Tibial nerve (tissue), 3 donors: ENCODE measurements around the gene ZFR.

Source experiments
- POLR2A ChIP-seq, 2 donors: fragments of 450-650 bp; IDR thresholded peaks; one replicate each; pipeline ENCODE4 v1.6.1; 2017; ENCODE audit warnings: antibody characterized with exemption in 2 of 2, mild to moderate bottlenecking in 2 of 2, moderate library complexity in 2 of 2
- TF ChIP-seq, protein P1 (sequence below), 5 experiments: fragments of 200-600 bp in 3 of 5; fragments of 450-650 bp in 2 of 5; sonication (generic) in 3 of 5; IDR thresholded peaks; one replicate each; pipeline ENCODE4 v1.5.1; 2016 to 2019; ENCODE audit warnings: antibody characterized with exemption in 5 of 5, mild to moderate bottlenecking in 3 of 5, moderate library complexity in 2 of 5

DNA sequence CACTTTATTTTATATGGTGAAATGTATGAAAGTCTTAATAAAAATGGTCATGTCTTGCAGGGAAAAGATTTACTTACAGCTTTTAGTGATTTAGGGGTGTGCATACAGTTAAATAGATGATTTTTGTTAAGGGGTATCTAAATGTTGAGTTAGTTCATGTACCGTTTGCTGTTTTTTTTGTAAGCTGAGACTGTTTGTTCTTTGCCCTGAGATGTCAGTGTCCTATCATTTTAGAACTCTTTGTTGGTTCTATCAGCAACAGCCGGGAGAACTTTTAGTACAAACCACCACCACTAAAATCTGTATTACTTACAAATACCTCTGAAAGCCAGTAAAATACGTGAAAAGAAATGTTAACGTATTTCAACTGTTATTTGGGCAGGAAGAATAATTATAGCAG lies 75.5 kb downstream of the ZFR start:
- TF ChIP-seq, protein P1, sequence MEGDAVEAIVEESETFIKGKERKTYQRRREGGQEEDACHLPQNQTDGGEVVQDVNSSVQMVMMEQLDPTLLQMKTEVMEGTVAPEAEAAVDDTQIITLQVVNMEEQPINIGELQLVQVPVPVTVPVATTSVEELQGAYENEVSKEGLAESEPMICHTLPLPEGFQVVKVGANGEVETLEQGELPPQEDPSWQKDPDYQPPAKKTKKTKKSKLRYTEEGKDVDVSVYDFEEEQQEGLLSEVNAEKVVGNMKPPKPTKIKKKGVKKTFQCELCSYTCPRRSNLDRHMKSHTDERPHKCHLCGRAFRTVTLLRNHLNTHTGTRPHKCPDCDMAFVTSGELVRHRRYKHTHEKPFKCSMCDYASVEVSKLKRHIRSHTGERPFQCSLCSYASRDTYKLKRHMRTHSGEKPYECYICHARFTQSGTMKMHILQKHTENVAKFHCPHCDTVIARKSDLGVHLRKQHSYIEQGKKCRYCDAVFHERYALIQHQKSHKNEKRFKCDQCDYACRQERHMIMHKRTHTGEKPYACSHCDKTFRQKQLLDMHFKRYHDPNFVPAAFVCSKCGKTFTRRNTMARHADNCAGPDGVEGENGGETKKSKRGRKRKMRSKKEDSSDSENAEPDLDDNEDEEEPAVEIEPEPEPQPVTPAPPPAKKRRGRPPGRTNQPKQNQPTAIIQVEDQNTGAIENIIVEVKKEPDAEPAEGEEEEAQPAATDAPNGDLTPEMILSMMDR (IDR thresholded peaks at IDR 0.05): no peak
- TF ChIP-seq POLR2A (IDR thresholded peaks at IDR 0.05): no peak
